Astrocyte (in vitro differentiated cells and primary cell): ENCODE results near the gene MAGI1. TPM values are rescaled to one million over a fixed set of nuclear protein-coding genes. Genes with fewer than 3 reads are reported as not detected.

Experiments
- DNase-seq: peaks from one replicate; pipeline ENCODE4 v3.0.0-alpha.2; 2010; ENCODE audit warnings: low read depth
- FAIRE-seq: peaks from 2 replicates; lab custom pipeline; 2011; peaks lifted over from hg19 to GRCh38; lab: Jason Lieb, UNC
- H2AFZ ChIP-seq: 2 replicates; pipeline ENCODE4 v1.6.0; 2012; ENCODE audit warnings: low read depth, low read length, inconsistent platforms
- H3K27ac ChIP-seq: 2 replicates; pipeline ENCODE4 v1.5.1; 2011; ENCODE audit warnings: low read depth, low read length, inconsistent platforms
- H3K27me3 ChIP-seq: 2 replicates; pipeline ENCODE4 v1.6.0; 2011; ENCODE audit warnings: low read length, inconsistent platforms; ENCODE audit not compliant: insufficient read depth
- H3K36me3 ChIP-seq: 2 replicates; pipeline ENCODE4 v1.5.1; 2011; ENCODE audit warnings: low read length, inconsistent platforms; ENCODE audit not compliant: insufficient read depth
- H3K4me1 ChIP-seq: 2 replicates; pipeline ENCODE4 v1.5.1; 2011; ENCODE audit warnings: low read length, inconsistent platforms; ENCODE audit not compliant: insufficient read depth
- H3K4me2 ChIP-seq: 2 replicates; pipeline ENCODE4 v1.6.0; 2012; ENCODE audit warnings: low read length, inconsistent platforms
- H3K4me3 ChIP-seq: 2 replicates; pipeline ENCODE4 v1.5.1; 2011; ENCODE audit warnings: low read depth, mild to moderate bottlenecking, low read length, inconsistent platforms; ENCODE audit not compliant: insufficient read depth
- H3K79me2 ChIP-seq: 2 replicates; pipeline ENCODE4 v1.6.0; 2012; ENCODE audit warnings: mild to moderate bottlenecking, low read length, inconsistent platforms; ENCODE audit not compliant: insufficient read depth
- H3K9ac ChIP-seq: 2 replicates; pipeline ENCODE4 v1.6.0; 2012; ENCODE audit warnings: mild to moderate bottlenecking, low read length, inconsistent platforms
- H3K9me3 ChIP-seq: 2 replicates; pipeline ENCODE4 v1.5.1; 2012; ENCODE audit warnings: low read depth, mild to moderate bottlenecking, low read length, inconsistent platforms; ENCODE audit not compliant: insufficient read depth
- H4K20me1 ChIP-seq: 2 replicates; pipeline ENCODE4 v1.6.0; 2012; ENCODE audit warnings: low read length, inconsistent platforms; ENCODE audit not compliant: insufficient read depth
- H3K27ac Mint-ChIP-seq: one replicate; pipeline ENCODE4 v1.8.0; 2021; ENCODE audit warnings: mild to moderate bottlenecking, mixed read lengths; ENCODE audit not compliant: unreplicated experiment
- H3K27me3 Mint-ChIP-seq: one replicate; pipeline ENCODE4 v1.8.0; 2021; ENCODE audit warnings: low read depth, mixed read lengths; ENCODE audit not compliant: unreplicated experiment
- H3K36me3 Mint-ChIP-seq: one replicate; pipeline ENCODE4 v1.8.0; 2021; ENCODE audit warnings: low read depth, mixed read lengths; ENCODE audit not compliant: unreplicated experiment
- H3K4me1 Mint-ChIP-seq: one replicate; pipeline ENCODE4 v1.8.0; 2021; ENCODE audit warnings: low read depth, mixed read lengths; ENCODE audit not compliant: unreplicated experiment
- H3K4me3 Mint-ChIP-seq: one replicate; pipeline ENCODE4 v1.8.0; 2021; ENCODE audit warnings: mild to moderate bottlenecking, moderate library complexity, mixed read lengths; ENCODE audit not compliant: unreplicated experiment
- H3K9me3 Mint-ChIP-seq: one replicate; pipeline ENCODE4 v1.8.0; 2021; ENCODE audit warnings: mild to moderate bottlenecking, mixed read lengths; ENCODE audit not compliant: unreplicated experiment
- EZH2 ChIP-seq: IDR thresholded peaks from 2 replicates; pipeline ENCODE4 v1.6.1; 2012; ENCODE audit warnings: mild to moderate bottlenecking, low read length, inconsistent platforms; ENCODE audit not compliant: insufficient read depth
- total RNA-seq: library from RNA; stranded (reverse); gene quantifications from 2 replicates; pipeline ENCODE4 v1.2.1, GENCODE V29; 2021
- TF ChIP-seq, protein P1 (sequence below): IDR thresholded peaks from 2 replicates; pipeline ENCODE4 v1.5.1; 2011; ENCODE audit warnings: low read depth, mild to moderate bottlenecking, inconsistent platforms, low read length, moderate library complexity; ENCODE audit not compliant: insufficient read depth

MAGI1 gene
- total RNA-seq, 1 donor from 2014 or later, result 31.8 TPM

DNA sequence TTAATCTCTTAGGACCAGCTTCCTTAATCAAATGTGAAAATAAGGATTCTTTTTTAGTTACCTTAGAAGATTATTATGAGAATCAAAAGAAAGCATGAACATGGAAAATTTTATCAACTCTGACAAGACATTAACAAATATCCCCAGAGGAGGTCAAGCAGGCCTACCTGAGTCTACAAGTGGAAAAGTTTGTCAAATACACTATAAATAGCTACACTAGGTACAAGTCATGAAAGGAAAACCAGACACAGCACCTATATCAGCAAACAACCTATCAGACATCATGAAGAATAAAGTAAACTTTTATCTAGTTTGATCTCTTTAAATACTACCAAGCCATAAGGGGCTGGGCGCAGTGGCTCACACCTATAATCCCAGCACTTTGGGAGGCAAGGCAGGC, 126.1 kb downstream of the MAGI1 start:
- no peak overlapping the region for H2AFZ ChIP-seq
- H3K27me3 Mint-ChIP-seq, result no peaks in the 10 kb centered on the region
- H3K4me2 ChIP-seq, result no peak overlapping the region
- no peak for DNase-seq
- no peak overlapping the region for H3K9ac ChIP-seq
- no peak overlapping the region for H3K27ac ChIP-seq
- H3K9me3 Mint-ChIP-seq, result no peaks in the 10 kb centered on the region
- H3K79me2 ChIP-seq, result peaks cover 4% of the 10 kb centered on the region
- H3K36me3 ChIP-seq, result no peaks in the 10 kb centered on the region
- no peak for FAIRE-seq
- H3K4me1 ChIP-seq, result no peaks in the 10 kb centered on the region
- no peak overlapping the region for H3K27ac Mint-ChIP-seq
- H3K27me3 ChIP-seq, result no peaks in the 10 kb centered on the region
- no peak overlapping the region for H3K4me3 Mint-ChIP-seq
- H3K4me1 Mint-ChIP-seq, result peaks cover 4% of the 10 kb centered on the region
- no peaks in the 10 kb centered on the region for H3K9me3 ChIP-seq
- H3K36me3 Mint-ChIP-seq, result no peaks in the 10 kb centered on the region
- TF ChIP-seq, protein P1, sequence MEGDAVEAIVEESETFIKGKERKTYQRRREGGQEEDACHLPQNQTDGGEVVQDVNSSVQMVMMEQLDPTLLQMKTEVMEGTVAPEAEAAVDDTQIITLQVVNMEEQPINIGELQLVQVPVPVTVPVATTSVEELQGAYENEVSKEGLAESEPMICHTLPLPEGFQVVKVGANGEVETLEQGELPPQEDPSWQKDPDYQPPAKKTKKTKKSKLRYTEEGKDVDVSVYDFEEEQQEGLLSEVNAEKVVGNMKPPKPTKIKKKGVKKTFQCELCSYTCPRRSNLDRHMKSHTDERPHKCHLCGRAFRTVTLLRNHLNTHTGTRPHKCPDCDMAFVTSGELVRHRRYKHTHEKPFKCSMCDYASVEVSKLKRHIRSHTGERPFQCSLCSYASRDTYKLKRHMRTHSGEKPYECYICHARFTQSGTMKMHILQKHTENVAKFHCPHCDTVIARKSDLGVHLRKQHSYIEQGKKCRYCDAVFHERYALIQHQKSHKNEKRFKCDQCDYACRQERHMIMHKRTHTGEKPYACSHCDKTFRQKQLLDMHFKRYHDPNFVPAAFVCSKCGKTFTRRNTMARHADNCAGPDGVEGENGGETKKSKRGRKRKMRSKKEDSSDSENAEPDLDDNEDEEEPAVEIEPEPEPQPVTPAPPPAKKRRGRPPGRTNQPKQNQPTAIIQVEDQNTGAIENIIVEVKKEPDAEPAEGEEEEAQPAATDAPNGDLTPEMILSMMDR, result no peak
- peaks cover 40% of the 10 kb centered on the region for H4K20me1 ChIP-seq
- no peak overlapping the region for H3K4me3 ChIP-seq

- H3K27me3 Mint-ChIP-seq, result no peaks in the 10 kb centered on the region
- no peak overlapping the region for H3K27ac Mint-ChIP-seq
- Histone ChIP-seq H3K9me3 (no peaks in the 10 kb centered on the region), H4K20me1 (peaks cover 43% of the 10 kb centered on the region), H2AFZ (no peak overlapping the region), H3K9ac (no peak overlapping the region), H3K4me2 (no peak overlapping the region), H3K4me3 (no peak overlapping the region), H3K27me3 (no peaks in the 10 kb centered on the region), H3K79me2 (peaks cover 15% of the 10 kb centered on the region), H3K36me3 (no peaks in the 10 kb centered on the region), H3K4me1 (no peaks in the 10 kb centered on the region), H3K27ac (no peak overlapping the region)
- H3K4me1 Mint-ChIP-seq, result peaks cover 3% of the 10 kb centered on the region
- DNase-seq (no peak), FAIRE-seq (no peak)
- no peaks in the 10 kb centered on the region for H3K9me3 Mint-ChIP-seq
- H3K36me3 Mint-ChIP-seq, result no peaks in the 10 kb centered on the region
- H3K4me3 Mint-ChIP-seq, result no peak overlapping the region
- TF ChIP-seq, protein P1, result no peak
- TF ChIP-seq EZH2, result no peak
Measured at GRCh38 chr3:65908588-65908987, 130.1 kb downstream of the MAGI1 start.

DNA sequence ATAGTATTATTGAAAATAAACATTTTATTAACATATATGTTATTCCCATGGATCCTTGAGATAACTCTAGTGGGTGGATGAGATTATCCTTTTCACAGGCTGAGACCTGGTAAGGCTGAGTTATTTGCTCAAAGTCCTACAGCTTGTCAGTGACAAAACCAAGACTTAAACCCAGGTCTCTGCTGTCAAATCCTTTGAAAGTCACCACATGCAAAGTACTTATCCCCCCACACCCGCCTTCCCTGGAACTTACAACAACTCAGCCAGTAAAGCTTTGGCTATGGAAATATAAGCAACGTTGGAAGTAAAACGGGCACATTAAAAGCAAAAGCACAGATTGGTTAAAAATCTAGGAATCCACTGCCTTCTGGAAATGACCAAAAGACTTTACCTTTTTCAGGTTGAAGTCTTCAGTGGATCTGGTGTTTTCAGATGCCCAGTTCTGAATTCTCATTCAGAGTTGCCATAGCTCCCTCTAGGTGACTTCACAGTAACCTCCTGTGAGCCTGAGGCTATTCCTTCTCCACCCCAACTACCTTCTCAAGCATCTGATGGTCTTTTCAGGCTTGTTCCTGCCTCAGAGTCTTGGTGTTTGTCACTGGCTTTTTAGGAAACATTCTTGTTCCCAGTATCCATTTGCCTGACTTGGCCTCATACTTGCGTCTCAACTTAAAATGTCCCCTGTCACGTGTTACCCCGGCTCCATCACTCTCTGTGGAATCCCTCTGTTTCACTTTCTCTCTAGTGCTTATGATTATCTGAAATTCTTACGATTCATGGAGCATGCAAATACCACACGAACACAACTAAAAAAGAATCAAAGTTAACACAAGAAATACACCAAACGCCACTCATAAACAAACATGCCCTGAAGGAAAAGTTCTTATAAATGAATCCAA, 131.2 kb downstream of the MAGI1 start:
- H3K27me3 ChIP-seq, result no peaks in the 10 kb centered on the region
- H3K4me3 Mint-ChIP-seq, result no peak overlapping the region
- H3K9ac ChIP-seq, result no peak overlapping the region
- no peaks in the 10 kb centered on the region for H3K27me3 Mint-ChIP-seq
- H3K4me2 ChIP-seq, result no peak overlapping the region
- peaks cover 5% of the 10 kb centered on the region for H3K4me1 Mint-ChIP-seq
- H3K4me1 ChIP-seq, result no peaks in the 10 kb centered on the region
- H3K27ac ChIP-seq, result no peak overlapping the region
- no peak for FAIRE-seq
- H3K27ac Mint-ChIP-seq, result no peak overlapping the region
- peaks cover 34% of the 10 kb centered on the region for H4K20me1 ChIP-seq
- H3K79me2 ChIP-seq, result peaks cover 15% of the 10 kb centered on the region
- H3K9me3 ChIP-seq, result no peaks in the 10 kb centered on the region
- no peak overlapping the region for H2AFZ ChIP-seq
- DNase-seq, result no peak
- H3K9me3 Mint-ChIP-seq, result no peaks in the 10 kb centered on the region
- no peaks in the 10 kb centered on the region for H3K36me3 Mint-ChIP-seq
- no peak for TF ChIP-seq EZH2
- no peaks in the 10 kb centered on the region for H3K36me3 ChIP-seq
- no peak overlapping the region for H3K4me3 ChIP-seq
